Mesendoderm (in vitro differentiated cells): ENCODE data around the gene VSIR. TPM values are rescaled to one million over a fixed set of nuclear protein-coding genes. Genes with fewer than 3 reads are reported as not detected.

Experiments used
- DNase-seq: peaks from one replicate; pipeline ENCODE4 v3.0.0; 2013
- H2AK5ac ChIP-seq: 2 replicates; pipeline ENCODE4 v1.6.1; 2013; ENCODE audit warnings: low read length, inconsistent platforms
- H2BK120ac ChIP-seq: 2 replicates; pipeline ENCODE4 v1.6.1; 2013; ENCODE audit warnings: low read depth, mild to moderate bottlenecking, low read length, moderate library complexity, mixed read lengths
- H2BK15ac ChIP-seq: replicated peaks from 2 replicates; pipeline ENCODE4 v1.6.1; 2013; ENCODE audit warnings: low read depth, mild to moderate bottlenecking, moderate library complexity
- H2BK5ac ChIP-seq: 2 replicates; pipeline ENCODE4 v1.6.1; 2013; ENCODE audit warnings: low read length, inconsistent platforms
- H3K18ac ChIP-seq: 2 replicates; pipeline ENCODE4 v1.6.1; 2013; ENCODE audit warnings: mild to moderate bottlenecking, low read length, mixed read lengths
- H3K23ac ChIP-seq: one replicate; pipeline ENCODE4 v1.6.1; 2013; ENCODE audit warnings: low read length
- H3K27ac ChIP-seq: 2 replicates; pipeline ENCODE4 v1.5.1; 2013; ENCODE audit warnings: low read depth, mild to moderate bottlenecking, inconsistent platforms, low read length, moderate library complexity
- H3K27me3 ChIP-seq: 2 replicates; pipeline ENCODE4 v1.6.1; 2013; ENCODE audit warnings: low read length, control low read depth, mild to moderate bottlenecking, inconsistent platforms; ENCODE audit not compliant: insufficient read depth, poor library complexity
- H3K36me3 ChIP-seq: 2 replicates; pipeline ENCODE4 v1.6.1; 2013; ENCODE audit warnings: low read length, inconsistent platforms; ENCODE audit not compliant: control insufficient read depth, insufficient read depth
- H3K4ac ChIP-seq: one replicate; pipeline ENCODE4 v1.6.1; 2013; ENCODE audit warnings: low read depth, mild to moderate bottlenecking, low read length, moderate library complexity
- H3K4me1 ChIP-seq: 2 replicates; pipeline ENCODE4 v1.6.1; 2013; ENCODE audit warnings: low read depth, low read length, inconsistent platforms; ENCODE audit not compliant: control insufficient read depth
- H3K4me2 ChIP-seq: 2 replicates; pipeline ENCODE4 v1.6.1; 2013; ENCODE audit warnings: low read length
- H3K4me3 ChIP-seq: 2 replicates; pipeline ENCODE4 v1.5.1; 2013; ENCODE audit warnings: mild to moderate bottlenecking, low read length
- H3K56ac ChIP-seq: one replicate; pipeline ENCODE4 v1.6.1; 2013; ENCODE audit warnings: low read length
- H3K79me1 ChIP-seq: 2 replicates; pipeline ENCODE4 v1.6.1; 2013; ENCODE audit warnings: low read length, inconsistent platforms
- H3K79me2 ChIP-seq: 2 replicates; pipeline ENCODE4 v1.6.1; 2013; ENCODE audit warnings: mild to moderate bottlenecking, low read length; ENCODE audit not compliant: control insufficient read depth, insufficient read depth
- H3K9ac ChIP-seq: 2 replicates; pipeline ENCODE4 v1.6.1; 2013; ENCODE audit warnings: low read length, inconsistent platforms
- H4K5ac ChIP-seq: one replicate; pipeline ENCODE4 v1.6.1; 2013; ENCODE audit warnings: low read length
- H4K8ac ChIP-seq: one replicate; pipeline ENCODE4 v1.6.1; 2013; ENCODE audit warnings: low read depth, mild to moderate bottlenecking, control low read depth, low read length, moderate library complexity
- WGBS: extraction: QIAGEN DNeasy Blood & Tissue Kit; methylation state at CpG from one replicate; pipeline ENCODE4 v1.1.7; 2013; ENCODE audit warnings: low lambda C conversion rate, missing lambda C conversion rate; ENCODE audit not compliant: insufficient coverage; ENCODE audit errors: extremely low coverage; 5-methylcytosine and 5-hydroxymethylcytosine counted together
- small RNA-seq: library from polyadenylated mRNA; stranded (forward); fragments of <200 nt; extraction: miRNeasy Mini kit (QIAGEN cat#:217004); gene quantifications from one replicate; pipeline ENCODE3, GENCODE V24; 2013; ENCODE audit not compliant: insufficient read depth

Gene VSIR

DNA sequence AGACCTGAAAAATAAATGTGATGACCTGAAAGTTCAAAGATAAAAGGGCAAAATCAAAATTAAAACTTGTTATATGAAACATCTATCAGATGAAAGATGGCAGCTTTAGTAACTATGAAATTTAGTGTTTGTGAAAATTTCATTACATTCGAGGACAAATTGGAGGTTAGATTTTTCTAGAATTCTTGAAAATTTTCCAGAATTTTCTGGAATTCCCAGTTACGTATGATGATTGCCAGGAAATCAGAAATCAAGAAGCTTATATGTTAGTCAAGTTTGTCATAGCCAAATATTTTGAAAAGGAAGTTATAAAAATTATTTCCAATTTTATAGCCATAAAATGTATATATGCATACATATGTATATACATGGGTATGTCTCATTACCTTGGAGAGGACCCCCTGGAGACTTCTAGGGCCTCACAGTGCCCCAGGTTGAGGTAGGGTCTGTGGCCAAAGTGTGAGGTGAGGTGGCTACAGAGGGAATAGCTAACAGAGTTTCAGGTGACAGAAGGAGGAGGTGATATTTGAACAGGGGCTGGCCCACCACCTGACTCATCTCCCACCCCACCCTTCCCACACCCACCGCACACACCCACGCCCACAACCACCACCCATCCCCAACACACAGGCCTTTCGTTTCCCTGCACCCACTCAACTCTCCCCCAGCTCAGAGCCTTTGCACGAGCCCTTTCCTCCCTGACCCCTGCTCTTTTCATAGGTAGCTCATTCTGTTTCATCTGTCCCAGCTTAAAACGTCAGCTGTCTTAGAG is 75.2 kb downstream of the VSIR start:
- no peaks in the 10 kb centered on the region for H3K36me3 ChIP-seq
- no peak overlapping the region for H2AK5ac ChIP-seq
- no peaks in the 10 kb centered on the region for H3K27me3 ChIP-seq
- H3K27ac ChIP-seq = no peak overlapping the region
- no peak for DNase-seq
- H4K8ac ChIP-seq = no peak overlapping the region
- H3K79me2 ChIP-seq = no peaks in the 10 kb centered on the region
- H3K9ac ChIP-seq = no peak overlapping the region
- H2BK15ac ChIP-seq = no peak overlapping the region
- no peak overlapping the region for H3K4me3 ChIP-seq
- no peak overlapping the region for H2BK5ac ChIP-seq
- H3K4me2 ChIP-seq = no peak overlapping the region
- H4K5ac ChIP-seq = no peak overlapping the region
- no peak overlapping the region for H3K56ac ChIP-seq
- no peaks in the 10 kb centered on the region for H3K4me1 ChIP-seq
- no peak overlapping the region for H2BK120ac ChIP-seq
- H3K4ac ChIP-seq = no peak overlapping the region
- WGBS = no CpG with 5 or more reads among the region's 7 CpGs
- H3K23ac ChIP-seq = no peak overlapping the region
- H3K79me1 ChIP-seq = no peaks in the 10 kb centered on the region
- no peak overlapping the region for H3K18ac ChIP-seq

Small RNA genes within 50 kb of the gene (small RNA-seq; reads per million reads assigned to genes)
- not detected for gene MIR7152
